PC-9 (cell line): ENCODE measurements around the gene ROBO2. TPM values are rescaled to one million over a fixed set of nuclear protein-coding genes. Genes with fewer than 3 reads are reported as not detected.

Experiments used
- BruUV-seq: library from RNA; stranded (reverse); fragments of 400-500 nt; replicated peaks from 2 replicates; lab custom pipeline; 2021; lab: Mats Ljungman, UMichigan
- CTCF ChIA-PET: fragments of 300-600 bp; sonication (Branson Sonifier 250); formaldehyde crosslinking; loops from one replicate; lab custom pipeline; 2022; ENCODE audit warnings: antibody characterized with exemption; lab: Charles Lee
- POLR2A ChIA-PET: fragments of 300-600 bp; sonication (Branson Sonifier 250); formaldehyde crosslinking; loops from one replicate; lab custom pipeline; 2022; ENCODE audit warnings: antibody characterized with exemption; ENCODE audit not compliant: unreplicated experiment; lab: Charles Lee
- DNase-seq, 2 experiments: peaks; one replicate each; pipeline versions ENCODE4 v3.0.0 to v3.0.0-alpha.2; 2015 to 2022; ENCODE audit warnings: mixed read lengths in 1 of 2
- H2AFZ ChIP-seq: fragments of 200-600 bp; sonication (generic); 2 replicates; pipeline ENCODE4 v1.8.1; 2017; ENCODE audit warnings: antibody characterized with exemption
- H3F3A ChIP-seq: fragments of 200-600 bp; sonication (generic); 2 replicates; pipeline ENCODE4 v1.8.1; 2017; ENCODE audit warnings: antibody characterized with exemption, mild to moderate bottlenecking, low read depth; ENCODE audit not compliant: insufficient read depth
- H3K27ac ChIP-seq: fragments of 200-600 bp; sonication (generic); 2 replicates; pipeline ENCODE4 v1.6.1; 2016; ENCODE audit warnings: mixed run types
- H3K27me3 ChIP-seq: fragments of 200-600 bp; sonication (generic); 2 replicates; pipeline ENCODE4 v1.6.1; 2016; ENCODE audit warnings: low read depth, mixed run types; ENCODE audit not compliant: insufficient read depth
- H3K36me3 ChIP-seq: fragments of 200-600 bp; sonication (generic); 2 replicates; pipeline ENCODE4 v1.6.1; 2016; ENCODE audit warnings: low read depth, mixed run types
- H3K4me1 ChIP-seq: fragments of 200-600 bp; sonication (generic); replicated peaks from 2 replicates; pipeline ENCODE4 v1.6.1; 2016; ENCODE audit warnings: mixed run types; ENCODE audit not compliant: insufficient read depth
- H3K4me2 ChIP-seq: fragments of 200-600 bp; sonication (generic); 2 replicates; pipeline ENCODE4 v1.6.1; 2017; ENCODE audit warnings: mixed run types
- H3K4me3 ChIP-seq: fragments of 200-600 bp; sonication (generic); 2 replicates; pipeline ENCODE4 v1.6.1; 2016; ENCODE audit warnings: mixed run types
- H3K79me2 ChIP-seq: fragments of 200-600 bp; sonication (generic); 2 replicates; pipeline ENCODE4 v1.6.1; 2017; ENCODE audit warnings: low read depth, mixed run types
- H3K9me2 ChIP-seq: fragments of 200-600 bp; sonication (generic); 2 replicates; pipeline ENCODE4 v1.8.1; 2017; ENCODE audit warnings: mild to moderate bottlenecking; ENCODE audit not compliant: insufficient read depth
- H3K9me3 ChIP-seq: fragments of 200-600 bp; sonication (generic); 2 replicates; pipeline ENCODE4 v1.8.1; 2016; ENCODE audit warnings: low read depth; ENCODE audit not compliant: insufficient read depth
- H4K20me1 ChIP-seq: fragments of 200-600 bp; sonication (generic); 2 replicates; pipeline ENCODE4 v1.8.1; 2017; ENCODE audit not compliant: insufficient read depth
- CTCF ChIP-seq: fragments of 200-600 bp; sonication (generic); conservative IDR thresholded peaks from 2 replicates; pipeline ENCODE4 v1.6.1; 2017; ENCODE audit warnings: mixed run types, antibody characterized with exemption, mild to moderate bottlenecking, moderate library complexity
- EZH2 ChIP-seq: fragments of 200-600 bp; sonication (generic); IDR thresholded peaks from 2 replicates; pipeline ENCODE4 v1.8.0; 2017; ENCODE audit warnings: antibody characterized with exemption, low read depth
- intact Hi-C: fragments of 100-400 bp; cut with micrococcal nuclease; formaldehyde crosslinking; loops from one replicate; pipeline ENCODE4 v1.10.0; 2022; ENCODE audit not compliant: unreplicated experiment
- total RNA-seq: library from RNA; stranded (reverse); gene quantifications from 2 replicates; pipeline ENCODE4 v1.2.3, GENCODE V29; 2021

ROBO2 gene
- total RNA-seq, 1 experiment from 2014 or later, result 0.39 TPM

- H3K27ac ChIP-seq, result no peak overlapping the region
- no peaks in the 10 kb centered on the region for H3K27me3 ChIP-seq
- no peak overlapping the region for H2AFZ ChIP-seq
- no TSS peak for BruUV-seq
- no peaks in the 10 kb centered on the region for H3K9me3 ChIP-seq
- CTCF ChIA-PET, result no interaction called here
- TF ChIP-seq CTCF (no peak), EZH2 (no peak)
- no peaks in the 10 kb centered on the region for H4K20me1 ChIP-seq
- H3K4me2 ChIP-seq, result no peak overlapping the region
- intact Hi-C loops, result no loop called here
- no peak overlapping the region for H3K4me3 ChIP-seq
- POLR2A ChIA-PET, result no interaction called here
- no peaks in the 10 kb centered on the region for H3K4me1 ChIP-seq
- no peaks in the 10 kb centered on the region for H3K9me2 ChIP-seq
- no peaks in the 10 kb centered on the region for H3K36me3 ChIP-seq
- DNase-seq, result no peak
- H3F3A ChIP-seq, result no peaks in the 10 kb centered on the region
- H3K79me2 ChIP-seq, result no peaks in the 10 kb centered on the region
These were observed 608.8 kb downstream of the ROBO2 start for GRCh38 chr3:77648664-77649063.

DNA sequence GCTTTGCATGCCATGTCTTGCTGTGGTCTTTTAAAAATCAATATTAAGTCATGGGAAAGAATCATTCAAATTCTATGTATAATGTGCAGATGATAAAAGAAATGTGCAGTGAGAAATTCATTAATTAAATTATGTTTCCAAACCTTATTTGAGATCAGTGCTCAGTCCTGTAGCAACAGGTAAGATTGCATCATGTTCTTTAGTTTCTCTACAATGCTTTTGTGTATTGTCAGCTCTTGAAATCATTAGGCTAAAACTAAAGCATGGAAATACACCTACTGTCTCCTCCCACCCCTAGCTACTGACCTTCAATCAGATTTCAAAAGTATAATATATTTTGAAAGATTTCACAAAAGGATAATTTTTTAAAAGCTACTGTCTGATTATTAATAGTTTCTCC, 612.7 kb downstream of the ROBO2 start:
- H3K9me2 ChIP-seq, result no peaks in the 10 kb centered on the region
- H3K36me3 ChIP-seq, result no peaks in the 10 kb centered on the region
- no peaks in the 10 kb centered on the region for H4K20me1 ChIP-seq
- ChIA-PET POLR2A (no interaction called here), CTCF (no interaction called here)
- H3K4me1 ChIP-seq, result no peaks in the 10 kb centered on the region
- no peak overlapping the region for H3K4me2 ChIP-seq
- no peak overlapping the region for H3K27ac ChIP-seq
- DNase-seq, result no peak
- BruUV-seq, result no TSS peak
- H3F3A ChIP-seq, result no peaks in the 10 kb centered on the region
- no peak overlapping the region for H3K4me3 ChIP-seq
- H3K9me3 ChIP-seq, result no peaks in the 10 kb centered on the region
- H3K27me3 ChIP-seq, result no peaks in the 10 kb centered on the region
- no peak for TF ChIP-seq EZH2
- TF ChIP-seq CTCF, result no peak
- no peaks in the 10 kb centered on the region for H3K79me2 ChIP-seq
- intact Hi-C loops, result no loop called here
- H2AFZ ChIP-seq, result no peak overlapping the region

- Histone ChIP-seq H3F3A (no peaks in the 10 kb centered on the region), H3K9me2 (no peaks in the 10 kb centered on the region), H3K9me3 (no peaks in the 10 kb centered on the region), H3K27me3 (no peaks in the 10 kb centered on the region), H3K4me1 (no peaks in the 10 kb centered on the region), H3K27ac (no peak overlapping the region), H3K36me3 (no peaks in the 10 kb centered on the region), H3K4me2 (no peak overlapping the region), H3K79me2 (no peaks in the 10 kb centered on the region), H3K4me3 (no peak overlapping the region), H2AFZ (no peak overlapping the region), H4K20me1 (no peaks in the 10 kb centered on the region)
- BruUV-seq, result no TSS peak
- ChIA-PET CTCF (no interaction called here), POLR2A (no interaction called here)
- intact Hi-C loops, result no loop called here
- TF ChIP-seq CTCF (no peak), EZH2 (no peak)
- no peak for DNase-seq
These were observed 615.5 kb downstream of the ROBO2 start for GRCh38 chr3:77655396-77655795.
